HL-60 (cell line): ENCODE data around the gene CAMKMT.

ENCODE experiments used
- DNase-seq, 2 experiments: peaks; one replicate each; pipeline ENCODE4 v3.0.0-alpha.2; 2010 to 2020; ENCODE audit warnings: low read depth in 1 of 2, low spot score in 1 of 2
- H3K27ac ChIP-seq: fragments of 250-450 bp; sonication (Bioruptor Pico); replicated peaks from 2 replicates; pipeline ENCODE4 v1.5.1; 2020; ENCODE audit warnings: mild to moderate bottlenecking, moderate library complexity
- H3K27me3 ChIP-seq: fragments of 250-450 bp; sonication (Bioruptor Pico); 2 replicates; pipeline ENCODE4 v1.5.1; 2021; ENCODE audit warnings: mild to moderate bottlenecking, moderate library complexity; ENCODE audit not compliant: insufficient read depth, poor library complexity, severe bottlenecking
- H3K4me3 ChIP-seq: replicated peaks from 2 replicates; pipeline ENCODE4 v1.5.1; 2011; ENCODE audit warnings: mild to moderate bottlenecking, control low read depth, low read length; ENCODE audit not compliant: insufficient read depth
- CTCF ChIP-seq: IDR thresholded peaks from one replicate; pipeline ENCODE4 v1.5.1; 2011; ENCODE audit warnings: low read length, control low read depth, inconsistent platforms; ENCODE audit not compliant: insufficient read depth
- GABPA ChIP-seq: IDR thresholded peaks from 2 replicates; pipeline ENCODE4 v1.6.1; 2012; ENCODE audit warnings: low read depth
- POLR2AphosphoS5 ChIP-seq: IDR thresholded peaks from 2 replicates; pipeline ENCODE4 v1.6.1; 2012; ENCODE audit warnings: low read depth
- REST ChIP-seq: IDR thresholded peaks from 2 replicates; pipeline ENCODE4 v1.6.1; 2012; ENCODE audit warnings: low read depth; ENCODE audit not compliant: insufficient replicate concordance
- SPI1 ChIP-seq: IDR thresholded peaks from 2 replicates; pipeline ENCODE4 v1.6.1; 2012; ENCODE audit warnings: low read depth, mild to moderate bottlenecking, borderline replicate concordance

CAMKMT gene

GRCh38 chr2:44555700-44556099 is 194.0 kb downstream of the CAMKMT start:
- H3K4me3 ChIP-seq, result no peak overlapping the region
- no peak overlapping the region for H3K27ac ChIP-seq
- H3K27me3 ChIP-seq, result no peaks in the 10 kb centered on the region
- DNase-seq, result no peak
- TF ChIP-seq POLR2AphosphoS5, result no peak
- TF ChIP-seq GABPA, result no peak
- TF ChIP-seq SPI1, result no peak
- TF ChIP-seq CTCF, result no peak
- TF ChIP-seq REST, result no peak

- no peak overlapping the region for H3K4me3 ChIP-seq
- no peaks in the 10 kb centered on the region for H3K27me3 ChIP-seq
- peak in 1 of 2 experiments; percentile 5 for DNase-seq
- TF ChIP-seq SPI1 (peak; percentile 50; the same call in 1 of the 2 replicates), GABPA (no peak), REST (no peak)
- H3K27ac ChIP-seq, result no peak overlapping the region
These were observed 197.4 kb downstream of the CAMKMT start for GRCh38 chr2:44559108-44559507.

- no peak overlapping the region for H3K27ac ChIP-seq
- peak in 1 of 2 experiments; percentile 10 for DNase-seq
- H3K4me3 ChIP-seq, result no peak overlapping the region
- H3K27me3 ChIP-seq, result no peaks in the 10 kb centered on the region
- no peak for TF ChIP-seq REST
- no peak for TF ChIP-seq GABPA
- TF ChIP-seq SPI1, result no peak
- TF ChIP-seq POLR2AphosphoS5, result no peak
- no peak for TF ChIP-seq CTCF
These were observed 198.6 kb downstream of the CAMKMT start for GRCh38 chr2:44560352-44560751.
